GM12872 (cell line): ENCODE results near the gene OAS1.

Source experiments
- CTCF ChIP-seq: IDR thresholded peaks from 3 replicates; pipeline ENCODE4 v1.5.1; 2011; ENCODE audit warnings: low read depth, mild to moderate bottlenecking, low read length, moderate library complexity; ENCODE audit not compliant: insufficient read depth

OAS1 gene

GRCh38 chr12:112869778-112870177 is 37.0 kb upstream of the OAS1 start:
- no peak for TF ChIP-seq CTCF

- no peak for TF ChIP-seq CTCF
These were observed 36.3 kb upstream of the OAS1 start for GRCh38 chr12:112870267-112870980.

GRCh38 chr12:112875608-112876007 is 31.2 kb upstream of the OAS1 start:
- no peak for TF ChIP-seq CTCF

GRCh38 chr12:112876506-112876905 is 30.3 kb upstream of the OAS1 start:
- TF ChIP-seq CTCF, result no peak

GRCh38 chr12:112877006-112877405 is 29.8 kb upstream of the OAS1 start:
- TF ChIP-seq CTCF, result no peak

GRCh38 chr12:112878488-112878887 is 28.3 kb upstream of the OAS1 start:
- no peak for TF ChIP-seq CTCF

GRCh38 chr12:112879191-112879705 is 27.5 kb upstream of the OAS1 start:
- TF ChIP-seq CTCF, result no peak
